Caco-2 (cell line): ENCODE data around the gene ETNK1. TPM values are rescaled to one million over a fixed set of nuclear protein-coding genes. Genes with fewer than 3 reads are reported as not detected.
"Not testable (repeated sequence)": the region's sequence is repeated elsewhere in the genome, so short reads cannot be mapped to it uniquely, and the experiment has no call there.

ENCODE experiments used
- BruUV-seq: library from RNA; stranded (reverse); fragments of 400-500 nt; replicated peaks from 2 replicates; lab custom pipeline; 2021; lab: Mats Ljungman, UMichigan
- CTCF ChIA-PET: fragments of 300-600 bp; sonication (Branson Sonifier 250); formaldehyde crosslinking; loops from one replicate; lab custom pipeline; 2022; ENCODE audit warnings: antibody characterized with exemption; lab: Charles Lee
- POLR2A ChIA-PET: fragments of 300-600 bp; sonication (Branson Sonifier 250); formaldehyde crosslinking; loops from one replicate; lab custom pipeline; 2022; ENCODE audit warnings: antibody characterized with exemption; lab: Charles Lee
- DNase-seq, 2 experiments: peaks; one replicate each; pipeline versions ENCODE4 v3.0.0 to v3.0.0-alpha.2; 2020 to 2022
- H3K27me3 ChIP-seq: replicated peaks from 2 replicates; pipeline ENCODE4 v1.6.0; 2011; ENCODE audit warnings: low read length; ENCODE audit not compliant: control insufficient read depth, insufficient read depth
- H3K36me3 ChIP-seq: 2 replicates; pipeline ENCODE4 v1.5.1; 2011; ENCODE audit warnings: low read length; ENCODE audit not compliant: control insufficient read depth, insufficient read depth
- H3K4me1 ChIP-seq: fragments of 250-450 bp; sonication (Bioruptor Pico); 2 replicates; pipeline ENCODE4 v1.5.1; 2020; ENCODE audit warnings: mild to moderate bottlenecking
- H3K4me3 ChIP-seq: 2 replicates; pipeline ENCODE4 v1.5.1; 2011; ENCODE audit warnings: low read depth, mild to moderate bottlenecking, control low read depth, low read length
- H3K9me3 ChIP-seq: fragments of 250-450 bp; sonication (Bioruptor Pico); 2 replicates; pipeline ENCODE4 v1.5.1; 2020; ENCODE audit warnings: mild to moderate bottlenecking, moderate library complexity
- H3K27ac Mint-ChIP-seq: one replicate; pipeline ENCODE4 v1.8.0; 2022; ENCODE audit warnings: mixed read lengths; ENCODE audit not compliant: unreplicated experiment
- H3K27me3 Mint-ChIP-seq: one replicate; pipeline ENCODE4 v1.8.0; 2022; ENCODE audit warnings: mixed read lengths; ENCODE audit not compliant: insufficient read depth, unreplicated experiment
- H3K36me3 Mint-ChIP-seq: one replicate; pipeline ENCODE4 v1.8.0; 2022; ENCODE audit warnings: mild to moderate bottlenecking, mixed read lengths; ENCODE audit not compliant: insufficient read depth, unreplicated experiment
- H3K4me1 Mint-ChIP-seq: one replicate; pipeline ENCODE4 v1.8.0; 2022; ENCODE audit warnings: low read depth, mixed read lengths; ENCODE audit not compliant: unreplicated experiment
- H3K4me3 Mint-ChIP-seq: one replicate; pipeline ENCODE4 v1.8.0; 2022; ENCODE audit warnings: mild to moderate bottlenecking, moderate library complexity, mixed read lengths; ENCODE audit not compliant: unreplicated experiment
- H3K9me3 Mint-ChIP-seq: one replicate; pipeline ENCODE4 v1.8.0; 2022; ENCODE audit warnings: mixed read lengths; ENCODE audit not compliant: unreplicated experiment
- CTCF ChIP-seq, 2 experiments: fragments of 200-600 bp in 1 of 2; IDR thresholded peaks; 1 replicate in 1 of 2; 2 replicates in 1 of 2; pipeline versions ENCODE4 v1.5.1 to v1.8.0; 2011 to 2022; ENCODE audit warnings: antibody characterized with exemption in 1 of 2, control low read depth in 1 of 2, inconsistent platforms in 1 of 2, low read depth in 1 of 2, low read length in 1 of 2, mild to moderate bottlenecking in 1 of 2, moderate library complexity in 1 of 2; ENCODE audit not compliant: insufficient read depth in 1 of 2, severe bottlenecking in 1 of 2, unreplicated experiment in 1 of 2
- intact Hi-C: fragments of 100-400 bp; cut with micrococcal nuclease; formaldehyde crosslinking; loops from one replicate; pipeline ENCODE4 v1.10.0; 2022; ENCODE audit not compliant: unreplicated experiment
- total RNA-seq: library from RNA; stranded (reverse); gene quantifications from 2 replicates; pipeline ENCODE4 v1.2.3, GENCODE V29; 2022

ETNK1 gene
- total RNA-seq, 1 experiment from 2014 or later = 78.7 TPM

- no peaks in the 10 kb centered on the region for H3K27me3 Mint-ChIP-seq
- no peaks in the 10 kb centered on the region for H3K4me1 Mint-ChIP-seq
- Histone ChIP-seq H3K4me1 (no peaks in the 10 kb centered on the region), H3K27me3 (no peaks in the 10 kb centered on the region), H3K9me3 (peaks cover 23% of the 10 kb centered on the region), H3K4me3 (no peak overlapping the region), H3K36me3 (no peaks in the 10 kb centered on the region)
- no peak for DNase-seq
- no TSS peak for BruUV-seq
- intact Hi-C loops = no loop called here
- TF ChIP-seq CTCF (IDR thresholded peaks at IDR 0.05; ENCODE audit: insufficient read depth in 1 of 2, low read depth in 1 of 2, low read length in 1 of 2, severe bottlenecking in 1 of 2, unreplicated experiment in 1 of 2) = no peak
- no peak overlapping the region for H3K4me3 Mint-ChIP-seq
- no peaks in the 10 kb centered on the region for H3K36me3 Mint-ChIP-seq
- CTCF ChIA-PET = no interaction called here
- POLR2A ChIA-PET = interaction anchor here (1.0 kb wide), 1 partner anchor 15 kb away, joined by 3 read pairs; the partner anchor contains the start of gene ETNK1
- peaks cover 44% of the 10 kb centered on the region for H3K9me3 Mint-ChIP-seq
- H3K27ac Mint-ChIP-seq = no peak overlapping the region
Measured at GRCh38 chr12:22609501-22609900, 15.5 kb upstream of the ETNK1 start.

- no TSS peak for BruUV-seq
- CTCF ChIA-PET = no interaction called here
- H3K4me3 Mint-ChIP-seq = no peak overlapping the region
Measured at GRCh38 chr12:22610131-22610530, 14.8 kb upstream of the ETNK1 start.

GRCh38 chr12:22612822-22613221, 12.1 kb upstream of the ETNK1 start:
- H3K36me3 Mint-ChIP-seq, H3K4me1 ChIP-seq, H3K27me3 Mint-ChIP-seq, H3K4me3 ChIP-seq, POLR2A ChIA-PET, H3K36me3 ChIP-seq, intact Hi-C loops, CTCF ChIA-PET, H3K27ac Mint-ChIP-seq, BruUV-seq, H3K27me3 ChIP-seq, H3K4me1 Mint-ChIP-seq, H3K4me3 Mint-ChIP-seq: not testable (repeated sequence)
- DNase-seq = peak in 1 of 2 experiments; percentile 36
- peaks cover 53% of the 10 kb centered on the region for H3K9me3 Mint-ChIP-seq
- H3K9me3 ChIP-seq = peaks cover 38% of the 10 kb centered on the region

More at GRCh38 chr12:22610131-22610530, 14.8 kb upstream of the ETNK1 start:
- peaks cover 50% of the 10 kb centered on the region for H3K9me3 Mint-ChIP-seq
- no peak for TF ChIP-seq CTCF (IDR thresholded peaks at IDR 0.05; ENCODE audit: insufficient read depth in 1 of 2, low read depth in 1 of 2, low read length in 1 of 2, severe bottlenecking in 1 of 2, unreplicated experiment in 1 of 2)
- no peaks in the 10 kb centered on the region for H3K36me3 ChIP-seq
- intact Hi-C loops = no loop called here
- H3K27me3 ChIP-seq = no peaks in the 10 kb centered on the region
- H3K4me3 ChIP-seq = no peak overlapping the region
- peaks cover 29% of the 10 kb centered on the region for H3K9me3 ChIP-seq
- H3K36me3 Mint-ChIP-seq = no peaks in the 10 kb centered on the region
- no peak for DNase-seq
- H3K27ac Mint-ChIP-seq = no peak overlapping the region
- POLR2A ChIA-PET = interaction anchor here (1.0 kb wide), 1 partner anchor 14 kb away, joined by 3 read pairs; the partner anchor contains the start of gene ETNK1
- H3K4me1 Mint-ChIP-seq = no peaks in the 10 kb centered on the region
- H3K27me3 Mint-ChIP-seq = no peaks in the 10 kb centered on the region
- H3K4me1 ChIP-seq = no peaks in the 10 kb centered on the region
